ENCODE results near the gene VAC14.
"Not testable (repeated sequence)": the region's sequence is repeated elsewhere in the genome, so short reads cannot be mapped to it uniquely, and the experiment has no call there.

The VAC14 gene

DNA sequence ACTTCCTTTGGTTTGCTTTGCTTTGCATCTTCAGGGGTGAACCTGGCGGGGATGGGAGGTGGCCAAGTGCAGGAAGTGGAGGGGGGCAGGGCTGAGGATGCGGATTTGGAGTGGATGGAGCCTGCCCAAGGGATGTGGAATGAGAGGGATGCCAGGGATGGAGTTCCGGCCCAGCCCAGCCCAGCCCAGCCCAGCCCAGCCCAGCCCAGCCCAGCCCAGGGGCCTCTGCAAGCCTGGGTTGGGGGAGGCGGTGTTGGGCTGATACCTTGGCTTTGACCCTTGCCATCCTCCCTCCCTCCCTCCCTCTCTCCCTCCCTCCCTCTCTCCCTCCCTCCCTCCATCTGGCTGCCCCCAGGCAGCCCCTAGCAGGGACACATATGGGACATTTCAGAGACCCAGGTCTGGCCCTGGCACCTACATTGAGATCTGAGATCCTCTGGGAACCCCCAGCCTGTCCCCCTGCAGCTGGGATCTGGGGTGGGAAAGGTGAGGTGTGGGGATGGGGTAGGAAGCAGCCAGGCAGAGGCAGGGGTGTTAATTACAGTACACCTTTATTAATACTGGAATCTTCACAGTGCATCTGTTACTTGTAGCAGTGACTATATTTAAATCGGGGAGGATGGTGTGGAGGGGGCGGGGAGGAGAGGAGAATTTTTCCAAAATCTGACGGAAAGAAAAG, 140.1 kb downstream of the VAC14 start:
- no peak for DNase-seq (ENCODE audit: low read depth)

DNA sequence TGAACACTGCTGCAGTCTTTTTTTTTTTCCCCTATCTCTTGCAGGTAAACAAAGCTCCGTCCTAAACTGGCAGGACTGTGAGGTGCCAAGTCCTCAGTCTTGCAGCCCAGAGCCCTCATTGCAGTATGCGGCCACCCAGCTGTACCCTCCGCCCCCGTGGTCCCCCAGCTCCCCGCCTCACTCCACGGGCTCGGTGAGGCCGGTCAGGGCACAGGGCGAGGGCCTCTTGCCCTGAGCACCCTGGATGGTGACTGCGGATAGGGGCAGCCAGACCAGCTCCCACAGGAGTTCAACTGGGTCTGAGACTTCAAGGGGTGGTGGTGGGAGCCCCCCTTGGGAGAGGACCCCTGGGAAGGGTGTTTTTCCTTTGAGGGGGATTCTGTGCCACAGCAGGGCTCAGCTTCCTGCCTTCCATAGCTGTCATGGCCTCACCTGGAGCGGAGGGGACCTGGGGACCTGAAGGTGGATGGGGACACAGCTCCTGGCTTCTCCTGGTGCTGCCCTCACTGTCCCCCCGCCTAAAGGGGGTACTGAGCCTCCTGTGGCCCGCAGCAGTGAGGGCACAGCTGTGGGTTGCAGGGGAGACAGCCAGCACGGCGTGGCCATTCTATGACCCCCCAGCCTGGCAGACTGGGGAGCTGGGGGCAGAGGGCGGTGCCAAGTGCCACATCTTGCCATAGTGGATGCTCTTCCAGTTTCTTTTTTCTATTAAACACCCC, 140.8 kb downstream of the VAC14 start:
- DNase-seq (ENCODE audit: low read depth), result no peak

GRCh38 chr16:70659546-70659945, 141.4 kb downstream of the VAC14 start:
- no peak for DNase-seq (ENCODE audit: low read depth)

DNA sequence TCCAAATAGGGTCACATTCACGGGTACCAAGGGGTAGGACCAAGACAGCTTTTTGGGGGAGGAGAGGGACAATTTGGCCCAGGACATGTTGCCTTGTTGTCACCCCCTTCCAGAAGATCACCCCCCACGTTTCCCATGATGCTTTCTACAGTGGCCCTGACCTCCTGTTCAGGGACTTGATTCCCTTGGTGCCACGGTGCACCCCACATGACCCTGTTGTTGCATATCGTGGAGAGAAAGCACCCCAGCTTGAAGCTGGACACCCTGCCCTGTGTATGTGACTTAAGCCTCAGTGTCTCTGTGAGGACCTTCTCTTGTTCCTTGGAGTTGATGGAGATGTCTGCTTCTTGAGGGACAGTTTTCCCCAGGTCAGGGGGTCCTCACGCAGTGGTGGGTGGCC, 142.0 kb downstream of the VAC14 start:
- no peak for DNase-seq (ENCODE audit: low read depth)

DNA sequence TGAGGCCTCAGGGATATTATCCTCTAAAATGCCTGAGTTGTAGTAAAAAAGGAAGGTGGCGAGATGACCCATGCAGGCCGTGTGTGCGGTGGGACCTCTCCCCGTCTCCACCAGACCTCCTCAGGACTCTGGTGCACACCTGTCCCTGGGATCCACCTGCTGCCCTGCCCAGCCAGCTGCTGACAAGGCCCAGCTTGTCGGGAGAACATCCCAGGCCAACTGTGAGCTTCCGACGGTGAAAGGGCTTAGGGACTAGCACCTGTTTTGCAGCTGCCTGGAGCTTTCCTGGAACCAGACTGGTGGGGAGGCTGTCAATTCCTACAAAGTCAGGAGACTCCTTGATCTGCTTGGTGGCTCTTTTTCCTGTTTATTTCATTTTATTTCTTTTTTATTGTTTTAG, 143.0 kb downstream of the VAC14 start:
- no peak for DNase-seq (ENCODE audit: low read depth)

GRCh38 chr16:70656712-70657263, 144.2 kb downstream of the VAC14 start:
- no peak for DNase-seq (ENCODE audit: low read depth)

DNA sequence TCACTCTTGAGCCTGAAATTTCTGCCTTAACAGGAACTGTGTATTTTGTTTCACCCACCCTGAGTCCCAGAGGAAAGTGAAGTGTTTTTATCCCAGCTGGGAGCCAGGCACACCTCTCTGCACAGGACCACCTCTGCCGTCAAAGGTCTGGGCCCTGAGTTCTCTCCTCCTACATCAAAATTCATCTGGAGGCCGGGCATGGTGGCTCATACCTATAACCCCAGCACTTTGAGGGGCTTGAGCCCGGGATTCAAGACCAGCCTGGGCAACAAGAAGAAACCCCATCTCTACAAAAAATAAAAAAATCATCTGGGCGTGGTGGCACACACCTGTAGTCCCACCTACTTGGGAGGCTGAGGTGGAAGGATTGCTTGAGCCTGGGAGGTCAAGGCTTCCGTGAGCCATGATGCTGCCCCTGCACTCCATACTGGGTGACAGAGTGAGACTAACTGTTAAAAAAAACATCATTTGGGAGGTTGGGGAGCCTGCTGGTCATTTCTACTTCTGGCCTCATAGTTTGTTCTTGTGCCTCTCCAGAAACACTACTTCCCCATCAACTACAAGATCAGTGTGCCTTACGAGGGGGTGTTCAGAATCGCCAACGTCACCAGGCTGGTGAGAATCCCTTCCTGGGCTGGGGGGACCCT, 144.8 kb downstream of the VAC14 start:
- DNase-seq (ENCODE audit: low read depth), result no peak

- peak; percentile 78 for DNase-seq (ENCODE audit: low read depth)
Observed at GRCh38 chr16:70653809-70654771, 146.9 kb downstream of the VAC14 start.

- no peak for DNase-seq (ENCODE audit: low read depth)
Observed at GRCh38 chr16:70653406-70653805, 147.6 kb downstream of the VAC14 start.

DNA sequence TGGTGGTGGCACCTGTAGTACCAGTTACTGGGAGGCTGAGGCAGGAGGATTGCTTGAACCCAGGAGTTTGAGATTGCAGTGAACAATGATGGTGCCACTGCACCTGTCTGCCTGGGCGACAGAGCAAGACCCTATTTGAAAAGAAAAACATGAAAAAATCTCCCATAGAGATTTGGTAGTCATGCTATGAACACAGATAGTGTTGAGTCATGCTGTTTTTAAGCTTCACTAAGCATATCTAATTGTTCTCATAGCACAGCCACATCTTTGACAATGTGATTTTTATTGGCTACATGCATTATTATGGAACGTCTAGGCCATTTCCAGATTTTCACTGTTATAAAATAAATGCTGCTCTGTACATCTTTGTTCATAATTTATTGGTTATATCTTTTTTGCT, 148.6 kb downstream of the VAC14 start:
- peak; percentile 12 for DNase-seq (ENCODE audit: low read depth)

- DNase-seq (ENCODE audit: low read depth), result peak; percentile 31
Observed at GRCh38 chr16:70651524-70651923, 149.4 kb downstream of the VAC14 start.

GRCh38 chr16:70650216-70650615, 150.7 kb downstream of the VAC14 start:
- no peak for DNase-seq (ENCODE audit: low read depth)

- no peak for DNase-seq (ENCODE audit: low read depth)
Observed at GRCh38 chr16:70649300-70649699, 151.7 kb downstream of the VAC14 start.

- no peak for DNase-seq (ENCODE audit: low read depth)
Observed at GRCh38 chr16:70648606-70649005, 152.4 kb downstream of the VAC14 start.

GRCh38 chr16:70647441-70648359, 153.3 kb downstream of the VAC14 start:
- no peak for DNase-seq (ENCODE audit: low read depth)

DNA sequence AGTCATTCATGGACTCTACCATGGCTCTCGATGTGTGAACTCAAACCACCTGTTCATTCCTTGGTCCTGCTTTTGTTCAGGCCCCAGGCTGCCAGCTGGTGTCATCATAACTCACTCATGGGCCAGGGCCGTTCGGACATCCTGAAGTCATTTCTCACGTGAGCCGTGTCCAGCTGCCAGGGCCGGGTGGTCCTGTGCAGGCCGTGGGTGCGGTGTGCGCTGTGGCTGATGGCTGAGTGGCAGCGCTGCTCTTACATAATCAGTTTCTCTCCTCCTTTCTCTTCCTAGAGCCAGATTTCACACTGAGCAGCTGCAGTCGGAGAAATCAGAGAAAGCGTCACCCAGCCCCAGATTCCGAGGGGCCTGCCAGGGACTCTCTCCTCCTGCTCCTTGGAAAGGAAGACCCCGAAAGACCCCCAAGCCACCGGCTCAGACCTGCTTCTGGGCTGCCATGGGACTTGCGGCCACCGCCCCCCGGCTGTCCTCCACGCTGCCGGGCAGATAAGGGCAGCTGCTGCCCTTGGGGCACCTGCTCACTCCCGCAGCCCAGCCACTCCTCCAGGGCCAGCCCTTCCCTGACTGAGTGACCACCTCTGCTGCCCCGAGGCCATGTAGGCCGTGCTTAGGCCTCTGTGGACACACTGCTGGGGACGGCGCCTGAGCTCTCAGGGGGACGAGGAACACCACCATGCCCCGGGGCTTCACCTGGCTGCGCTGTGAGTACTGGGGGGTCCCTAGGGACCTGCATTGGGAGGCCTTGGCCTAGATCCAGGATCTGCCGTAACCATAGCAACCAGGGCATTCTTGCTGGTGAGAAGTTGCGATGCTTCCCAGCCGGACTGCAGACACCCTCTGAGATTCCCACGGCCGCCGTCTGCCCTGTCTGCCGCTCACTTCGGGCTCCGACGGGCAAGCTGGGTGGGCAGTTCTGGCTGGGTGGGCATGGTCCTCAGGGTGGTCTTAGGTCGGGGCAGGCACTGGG, 154.4 kb downstream of the VAC14 start, which contains the start of gene IL34:
IL34 (plus strand) TSS at position 300 of the 982 bp plus-strand sequence; CDS start at position 689, 389 bp downstream.
- no peak for DNase-seq (ENCODE audit: low read depth)

DNA sequence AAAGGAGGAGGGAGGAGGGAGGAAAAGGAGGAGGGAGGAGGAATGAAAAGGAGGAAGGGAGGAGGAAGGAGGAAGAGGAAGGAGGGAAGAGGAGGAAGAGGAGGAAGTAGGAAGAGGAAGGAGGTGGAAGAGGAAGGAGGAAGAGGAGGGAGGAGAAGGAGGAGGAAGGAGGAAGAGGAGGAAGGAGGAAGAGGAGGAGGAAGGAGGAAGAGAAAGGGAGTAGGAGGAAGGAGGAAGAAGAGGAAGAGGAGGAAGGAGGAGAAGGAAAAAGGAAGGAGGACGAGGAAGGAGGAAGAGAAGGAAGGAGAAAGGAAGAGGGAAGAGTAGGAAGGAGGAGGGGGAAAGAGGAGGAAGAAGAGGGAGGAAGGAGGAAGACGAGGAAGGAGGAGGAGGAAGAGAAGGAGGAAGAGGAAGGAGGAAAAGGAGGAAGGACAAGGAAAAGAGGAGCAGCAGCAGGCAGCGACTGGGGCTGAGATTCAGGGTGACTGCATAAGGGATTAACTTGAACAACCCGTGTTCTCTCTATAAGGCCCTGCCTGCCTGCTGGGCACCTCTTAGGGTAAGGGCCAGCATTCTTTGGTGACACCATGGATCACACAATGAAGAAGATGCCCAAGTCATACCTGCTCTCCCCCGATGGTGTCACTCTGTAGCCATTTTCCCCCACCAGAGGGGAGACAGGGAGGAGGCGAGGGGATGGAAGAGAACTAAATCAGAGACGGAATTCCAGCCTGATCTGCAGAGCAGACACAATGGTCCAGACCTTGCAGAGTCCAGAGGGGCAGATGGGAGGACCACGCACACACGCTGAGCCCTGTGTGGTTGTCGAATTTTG, 156.0 kb downstream of the VAC14 start:
- no peak for DNase-seq (ENCODE audit: low read depth)

GRCh38 chr16:70643264-70643663, 157.7 kb downstream of the VAC14 start:
- DNase-seq (ENCODE audit: low read depth), result not testable (repeated sequence)
